Trophoblast cell (in vitro differentiated cells and primary cell): ENCODE measurements around the gene C9orf152.

Experiments used
- DNase-seq, 2 donors: peaks; one replicate each; pipeline ENCODE4 v3.0.0-alpha.2; 2016
- H2AFZ ChIP-seq: 2 replicates; pipeline ENCODE4 v1.6.1; 2013; ENCODE audit warnings: low read length, moderate library complexity, mild to moderate bottlenecking; ENCODE audit not compliant: insufficient read depth, poor library complexity
- H2AK5ac ChIP-seq: 2 replicates; pipeline ENCODE4 v1.6.1; 2013; ENCODE audit warnings: mild to moderate bottlenecking, low read length
- H2BK120ac ChIP-seq: 2 replicates; pipeline ENCODE4 v1.6.1; 2013; ENCODE audit warnings: low read length, mild to moderate bottlenecking, moderate library complexity; ENCODE audit not compliant: insufficient read depth, poor library complexity
- H2BK12ac ChIP-seq: 2 replicates; pipeline ENCODE4 v1.6.1; 2013; ENCODE audit warnings: mild to moderate bottlenecking, low read length, moderate library complexity
- H2BK5ac ChIP-seq: 2 replicates; pipeline ENCODE4 v1.6.1; 2013; ENCODE audit warnings: low read length, low read depth, moderate library complexity, mild to moderate bottlenecking; ENCODE audit not compliant: poor library complexity
- H3K14ac ChIP-seq: 2 replicates; pipeline ENCODE4 v1.6.1; 2013; ENCODE audit warnings: mild to moderate bottlenecking, low read length
- H3K18ac ChIP-seq: 2 replicates; pipeline ENCODE4 v1.6.1; 2013; ENCODE audit warnings: mild to moderate bottlenecking, low read length
- H3K23ac ChIP-seq: 2 replicates; pipeline ENCODE4 v1.6.1; 2013; ENCODE audit warnings: low read length
- H3K27ac ChIP-seq: 2 replicates; pipeline ENCODE4 v1.5.1; 2013; ENCODE audit warnings: low read depth, mild to moderate bottlenecking, inconsistent platforms, low read length, moderate library complexity
- H3K27me3 ChIP-seq: 2 replicates; pipeline ENCODE4 v1.6.1; 2013; ENCODE audit warnings: inconsistent platforms, mild to moderate bottlenecking, low read length, moderate library complexity; ENCODE audit not compliant: insufficient read depth
- H3K36me3 ChIP-seq, 2 experiments: 1 replicate in 1 of 2; 2 replicates in 1 of 2; pipeline ENCODE4 v1.6.1; 2013; ENCODE audit warnings: low read length in 2 of 2, mild to moderate bottlenecking in 2 of 2, moderate library complexity in 1 of 2; ENCODE audit not compliant: insufficient read depth in 2 of 2, control insufficient read depth in 1 of 2
- H3K4ac ChIP-seq: 2 replicates; pipeline ENCODE4 v1.6.1; 2013; ENCODE audit warnings: low read depth, mild to moderate bottlenecking, low read length, moderate library complexity
- H3K4me1 ChIP-seq, 2 experiments: 1 replicate in 1 of 2; 2 replicates in 1 of 2; pipeline ENCODE4 v1.6.1; 2013; ENCODE audit warnings: low read length in 2 of 2, mild to moderate bottlenecking in 2 of 2, moderate library complexity in 1 of 2; ENCODE audit not compliant: insufficient read depth in 2 of 2, control insufficient read depth in 1 of 2
- H3K4me2 ChIP-seq: 2 replicates; pipeline ENCODE4 v1.6.1; 2013; ENCODE audit warnings: inconsistent platforms, mild to moderate bottlenecking, low read length, moderate library complexity
- H3K4me3 ChIP-seq: 2 replicates; pipeline ENCODE4 v1.5.1; 2013; ENCODE audit warnings: mild to moderate bottlenecking, low read depth, low read length, inconsistent platforms
- H3K79me1 ChIP-seq: one replicate; pipeline ENCODE4 v1.6.1; 2013; ENCODE audit warnings: low read length
- H3K79me2 ChIP-seq: 2 replicates; pipeline ENCODE4 v1.6.1; 2013; ENCODE audit warnings: low read length, mild to moderate bottlenecking; ENCODE audit not compliant: control insufficient read depth, insufficient read depth, poor library complexity
- H3K9ac ChIP-seq: 2 replicates; pipeline ENCODE4 v1.6.1; 2013; ENCODE audit warnings: mild to moderate bottlenecking, low read length
- H3K9me3 ChIP-seq: 2 replicates; pipeline ENCODE4 v1.6.1; 2013; ENCODE audit warnings: low read depth, mild to moderate bottlenecking, control low read depth, inconsistent platforms, low read length; ENCODE audit not compliant: insufficient read depth
- H4K12ac ChIP-seq: 2 replicates; pipeline ENCODE4 v1.6.1; 2013; ENCODE audit warnings: low read depth, mild to moderate bottlenecking, low read length, moderate library complexity
- H4K8ac ChIP-seq: 2 replicates; pipeline ENCODE4 v1.6.1; 2013; ENCODE audit warnings: low read depth, mild to moderate bottlenecking, low read length, moderate library complexity
- H4K91ac ChIP-seq: one replicate; pipeline ENCODE4 v1.6.1; 2013; ENCODE audit warnings: low read depth, mild to moderate bottlenecking, low read length, moderate library complexity
- WGBS: extraction: QIAGEN DNeasy Blood & Tissue Kit; methylation state at CpG from one replicate; pipeline ENCODE4 v1.1.7; 2013; ENCODE audit warnings: missing lambda C conversion rate; ENCODE audit not compliant: insufficient read length, insufficient coverage; ENCODE audit errors: extremely low coverage; 5-methylcytosine and 5-hydroxymethylcytosine counted together

C9orf152 gene

GRCh38 chr9:110187126-110187525 lies 20.8 kb downstream of the C9orf152 start:
- peaks cover 3% of the 10 kb centered on the region for H3K79me1 ChIP-seq
- no peak overlapping the region for H3K9ac ChIP-seq
- WGBS: no CpG with 5 or more reads among the region's 2 CpGs

GRCh38 chr9:110186254-110186653 lies 21.7 kb downstream of the C9orf152 start:
- Histone ChIP-seq H3K4ac (no peak overlapping the region), H3K4me3 (no peak overlapping the region)
- WGBS: no CpG with 5 or more reads among the region's 2 CpGs

More at GRCh38 chr9:110187126-110187525, 20.8 kb downstream of the C9orf152 start:
- no peak overlapping the region for H3K23ac ChIP-seq
- peaks cover 3 to 4% of the 10 kb centered on the region in 2 experiments for H3K4me1 ChIP-seq
- H2BK5ac ChIP-seq: no peak overlapping the region
- H4K91ac ChIP-seq: no peak overlapping the region
- H3K4me2 ChIP-seq: no peak overlapping the region
- no peak overlapping the region for H3K18ac ChIP-seq
- no peak overlapping the region for H2AFZ ChIP-seq
- no peak overlapping the region for H3K27ac ChIP-seq
- H3K9me3 ChIP-seq: no peaks in the 10 kb centered on the region
- H4K12ac ChIP-seq: no peak overlapping the region
- H2AK5ac ChIP-seq: no peak overlapping the region
- no peak overlapping the region for H2BK120ac ChIP-seq
- no peak overlapping the region for H4K8ac ChIP-seq
- no peaks in the 10 kb centered on the region for H3K27me3 ChIP-seq
- DNase-seq: no peak
- no peaks in the 10 kb centered on the region for H3K36me3 ChIP-seq
- no peak overlapping the region for H3K4me3 ChIP-seq
- H3K4ac ChIP-seq: no peak overlapping the region
- H3K79me2 ChIP-seq: no peaks in the 10 kb centered on the region
- H2BK12ac ChIP-seq: no peak overlapping the region
- no peak overlapping the region for H3K14ac ChIP-seq

DNA sequence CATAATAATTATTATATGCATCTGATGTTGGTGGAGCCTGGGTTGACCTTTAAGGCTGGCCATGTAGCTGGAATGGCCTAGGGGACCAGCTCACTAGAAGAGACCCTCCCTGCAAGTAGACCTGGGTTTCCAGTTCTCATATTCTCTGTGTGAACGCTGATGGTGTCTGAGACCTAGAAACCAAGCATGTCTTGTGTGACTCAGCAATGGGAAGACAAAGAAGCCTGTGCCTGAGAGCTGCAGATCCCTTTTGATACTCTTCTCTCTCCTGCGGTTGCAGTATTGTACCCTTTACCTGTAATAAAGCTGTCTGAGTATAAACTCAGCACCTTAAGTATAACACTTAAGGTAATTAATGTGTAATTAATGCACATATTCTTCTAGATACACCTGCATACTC lies 22.2 kb downstream of the C9orf152 start:
- Histone ChIP-seq H2BK120ac (no peak overlapping the region), H4K8ac (no peak overlapping the region), H3K36me3 (no peaks in the 10 kb centered on the region)

More at GRCh38 chr9:110186254-110186653, 21.7 kb downstream of the C9orf152 start:
- Histone ChIP-seq H3K27ac (no peak overlapping the region), H3K36me3 (no peaks in the 10 kb centered on the region), H2BK12ac (no peak overlapping the region), H3K27me3 (no peaks in the 10 kb centered on the region), H2AFZ (no peak overlapping the region), H2BK120ac (no peak overlapping the region), H3K4me2 (no peak overlapping the region), H3K23ac (no peak overlapping the region), H2BK5ac (no peak overlapping the region), H3K79me1 (no peaks in the 10 kb centered on the region), H3K14ac (no peak overlapping the region), H3K18ac (no peak overlapping the region), H4K91ac (no peak overlapping the region), H3K4me1 (no peaks in the 10 kb centered on the region), H4K12ac (no peak overlapping the region), H3K9ac (no peak overlapping the region), H3K9me3 (no peaks in the 10 kb centered on the region), H3K79me2 (no peaks in the 10 kb centered on the region), H4K8ac (no peak overlapping the region), H2AK5ac (no peak overlapping the region)
- peak in 1 of 2 donors; percentile 11 for DNase-seq

DNA sequence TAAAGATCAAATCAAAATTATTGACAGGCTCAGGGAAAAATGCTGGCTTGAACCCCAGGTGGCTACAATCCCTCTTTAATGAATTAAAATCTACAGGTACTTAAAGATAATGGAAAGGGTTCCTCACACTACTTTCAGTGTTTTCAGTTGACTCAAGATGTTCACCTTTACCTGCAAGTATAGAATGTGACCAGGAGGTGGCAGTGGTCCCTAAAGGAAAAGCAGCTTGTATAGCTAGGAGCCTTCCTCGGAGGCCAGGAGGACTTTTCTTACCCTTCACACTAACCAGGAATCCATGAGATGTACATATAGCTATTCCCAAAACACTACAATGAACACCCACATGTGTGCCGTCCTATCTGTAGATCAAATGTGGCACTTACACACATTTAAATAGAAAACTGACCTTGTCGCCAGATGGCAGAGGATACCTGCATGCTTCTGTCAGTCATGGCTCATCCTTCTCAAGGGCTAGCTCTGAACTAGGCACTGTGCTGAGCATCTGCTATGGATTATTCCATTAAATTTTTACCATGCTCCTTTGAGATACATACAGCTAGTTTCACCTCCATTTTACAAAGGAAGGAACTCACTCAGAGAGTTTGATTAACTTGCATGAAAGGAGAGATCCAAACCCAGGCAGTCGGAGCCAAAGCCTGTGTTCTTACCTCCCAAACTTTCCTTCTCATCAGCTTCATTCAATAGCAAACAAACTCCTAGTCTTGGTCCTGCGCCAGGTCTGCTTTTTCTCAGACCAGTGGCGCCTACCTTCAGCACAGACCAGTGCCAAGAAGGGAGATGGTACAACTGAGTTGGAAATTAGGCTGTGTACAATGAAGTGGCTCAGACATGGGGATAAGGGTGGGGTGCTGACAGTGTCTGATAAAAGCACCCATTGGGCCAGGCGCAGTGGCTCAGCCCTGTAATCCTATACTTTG lies 24.5 kb downstream of the C9orf152 start:
- Histone ChIP-seq H3K27me3 (no peaks in the 10 kb centered on the region), H2BK120ac (no peak overlapping the region), H3K27ac (no peak overlapping the region), H3K4ac (no peak overlapping the region), H3K18ac (no peak overlapping the region), H2AFZ (no peak overlapping the region), H2AK5ac (no peak overlapping the region), H3K4me2 (no peak overlapping the region), H3K4me1 (no peaks in the 10 kb centered on the region), H3K79me1 (no peaks in the 10 kb centered on the region), H4K12ac (no peak overlapping the region), H3K36me3 (no peaks in the 10 kb centered on the region), H2BK5ac (no peak overlapping the region), H3K79me2 (no peaks in the 10 kb centered on the region), H3K23ac (no peak overlapping the region), H4K8ac (no peak overlapping the region), H3K9ac (peak overlapping the region; percentile 39), H4K91ac (no peak overlapping the region), H3K14ac (no peak overlapping the region), H2BK12ac (no peak overlapping the region), H3K4me3 (no peak overlapping the region), H3K9me3 (peaks cover 2% of the 10 kb centered on the region)
- peak; percentile 71 to 91 for DNase-seq
- WGBS: no CpG with 5 or more reads among the region's 7 CpGs

More for the DNA sequence above, 22.2 kb downstream of the C9orf152 start:
- H3K18ac ChIP-seq: no peak overlapping the region
- H4K12ac ChIP-seq: no peak overlapping the region
- H3K4ac ChIP-seq: no peak overlapping the region
- no peak overlapping the region for H3K23ac ChIP-seq
- no peak overlapping the region for H3K4me2 ChIP-seq
- no peak overlapping the region for H3K27ac ChIP-seq
- H3K79me2 ChIP-seq: no peaks in the 10 kb centered on the region
- no peak overlapping the region for H2BK12ac ChIP-seq
- no CpG with 5 or more reads among the region's 2 CpGs for WGBS
- no peak overlapping the region for H2AK5ac ChIP-seq
- H2AFZ ChIP-seq: no peak overlapping the region
- DNase-seq: no peak
- H3K4me1 ChIP-seq: no peaks in the 10 kb centered on the region
- H3K27me3 ChIP-seq: no peaks in the 10 kb centered on the region
- no peak overlapping the region for H3K14ac ChIP-seq
- H2BK5ac ChIP-seq: no peak overlapping the region
- H3K9ac ChIP-seq: no peak overlapping the region
- no peak overlapping the region for H4K91ac ChIP-seq
- H3K9me3 ChIP-seq: peaks cover 2% of the 10 kb centered on the region
- no peaks in the 10 kb centered on the region for H3K79me1 ChIP-seq
- no peak overlapping the region for H3K4me3 ChIP-seq
